Erythroblast (primary cell): ENCODE measurements around the gene GLYAT.
"Not testable (repeated sequence)": the region's sequence is repeated elsewhere in the genome, so short reads cannot be mapped to it uniquely, and the experiment has no call there.

Experiments used
- GATA1 ChIP-seq: IDR thresholded peaks from 2 replicates; pipeline ENCODE4 v1.6.1; 2011; ENCODE audit warnings: low read depth, mild to moderate bottlenecking, control low read depth, low read length, moderate library complexity
- POLR2A ChIP-seq: IDR thresholded peaks from 2 replicates; pipeline ENCODE4 v1.6.1; 2011; ENCODE audit warnings: mild to moderate bottlenecking, low read length

GRCh38 chr11:58696825-58697224 is 34.9 kb downstream of the GLYAT start:
- TF ChIP-seq POLR2A, GATA1: not testable (repeated sequence)
